ENCODE results near the gene WWOX. TPM values are rescaled to one million over a fixed set of nuclear protein-coding genes. Genes with fewer than 3 reads are reported as not detected.

The WWOX gene
- total and polyA plus RNA-seq, 2 of the 4 experiments (the other 2 are of a cell fraction), result 2.7 to 5.4 TPM

DNA sequence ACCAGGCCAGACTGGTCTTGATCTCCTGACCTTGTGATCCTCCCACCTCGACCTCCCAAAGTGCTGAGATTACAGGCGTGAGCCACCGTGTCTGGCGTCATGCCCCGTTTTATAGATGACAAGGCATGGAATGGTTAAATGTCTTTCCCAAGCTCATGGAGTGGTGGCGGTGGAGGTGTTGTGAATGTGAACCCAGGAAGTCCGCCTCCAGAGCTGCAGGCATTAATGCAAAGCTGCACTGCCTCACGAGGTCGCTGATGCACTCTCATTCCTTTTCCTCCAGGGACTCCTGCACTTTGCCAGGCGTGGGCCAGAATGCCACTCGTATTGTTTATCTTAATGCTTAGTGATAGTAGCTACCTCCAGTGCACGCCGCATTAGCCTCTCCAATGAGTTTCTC, 149.6 kb downstream of the WWOX start:
- POLR2A ChIA-PET (ENCODE audit: unreplicated experiment), result no interaction called here
- H3K18ac ChIP-seq (ENCODE audit: low read depth, low read length), result no peak overlapping the region
- CTCF ChIA-PET, result no interaction called here
- intact Hi-C loops (cut with micrococcal nuclease) (no loop called here), dilution Hi-C loops (cut with HindIII; ENCODE audit: low sequenced_read_pairs, unreplicated experiment) (no loop called here), in situ Hi-C loops (cut with MboI; ENCODE audit: low sequenced_read_pairs) (no loop called here)
- H3K9me1 ChIP-seq (ENCODE audit: insufficient read depth, low read length), result no peaks in the 10 kb centered on the region
- H2AFZ ChIP-seq (replicated peaks; ENCODE audit: low read length, poor library complexity), result no peak overlapping the region
- H3K4me3 ChIP-seq (ENCODE audit: insufficient read depth, low read depth, low read length), result no peak overlapping the region
- H3K36me3 ChIP-seq (ENCODE audit: control insufficient read depth, insufficient read depth, low read length), result no peaks in the 10 kb centered on the region
- no peaks in the 10 kb centered on the region for H3K4me1 ChIP-seq (ENCODE audit: control insufficient read depth, insufficient read depth, low read length)
- no peak overlapping the region for H2BK5ac ChIP-seq (ENCODE audit: low read depth, low read length, poor library complexity, severe bottlenecking)
- H2BK20ac ChIP-seq (ENCODE audit: low read depth, low read length), result no peak overlapping the region
- WGBS, 2 experiments (ENCODE audit: extremely low coverage in 2 of 2, insufficient read length in 1 of 2), result no CpG with 5 or more reads among the region's 13 CpGs
- no peak overlapping the region for H3K56ac ChIP-seq (ENCODE audit: extremely low read depth, insufficient read depth, low read length)
- no peak overlapping the region for H2BK15ac ChIP-seq (ENCODE audit: low read depth, low read length)
- no peaks in the 10 kb centered on the region for H3K27me3 ChIP-seq (ENCODE audit: control insufficient read depth, insufficient read depth, low read length)
- H2BK120ac ChIP-seq (ENCODE audit: low read depth, low read length), result no peak overlapping the region
- H4K91ac ChIP-seq (ENCODE audit: insufficient read depth, low read depth, low read length), result no peak overlapping the region
- no peak overlapping the region for H2AK5ac ChIP-seq (ENCODE audit: low read depth, low read length)
- no peak overlapping the region for H3K14ac ChIP-seq (replicated peaks; ENCODE audit: low read depth, low read length)
- no peak overlapping the region for H3K9ac ChIP-seq (ENCODE audit: low read depth, low read length)
- ATAC-seq (ENCODE audit: low read depth), result no peak
- DNase-seq, result no peak
- BruUV-seq (replicated peaks), result no TSS peak
- H4K8ac ChIP-seq (ENCODE audit: low read depth in 2 of 2, low read length in 2 of 2), result no peak overlapping the region
- H3K23ac ChIP-seq (ENCODE audit: low read depth, low read length), result no peak overlapping the region
- no peak overlapping the region for H2AK9ac ChIP-seq (replicated peaks; ENCODE audit: low read depth, low read length, poor library complexity)
- TF ChIP-seq, protein P1, sequence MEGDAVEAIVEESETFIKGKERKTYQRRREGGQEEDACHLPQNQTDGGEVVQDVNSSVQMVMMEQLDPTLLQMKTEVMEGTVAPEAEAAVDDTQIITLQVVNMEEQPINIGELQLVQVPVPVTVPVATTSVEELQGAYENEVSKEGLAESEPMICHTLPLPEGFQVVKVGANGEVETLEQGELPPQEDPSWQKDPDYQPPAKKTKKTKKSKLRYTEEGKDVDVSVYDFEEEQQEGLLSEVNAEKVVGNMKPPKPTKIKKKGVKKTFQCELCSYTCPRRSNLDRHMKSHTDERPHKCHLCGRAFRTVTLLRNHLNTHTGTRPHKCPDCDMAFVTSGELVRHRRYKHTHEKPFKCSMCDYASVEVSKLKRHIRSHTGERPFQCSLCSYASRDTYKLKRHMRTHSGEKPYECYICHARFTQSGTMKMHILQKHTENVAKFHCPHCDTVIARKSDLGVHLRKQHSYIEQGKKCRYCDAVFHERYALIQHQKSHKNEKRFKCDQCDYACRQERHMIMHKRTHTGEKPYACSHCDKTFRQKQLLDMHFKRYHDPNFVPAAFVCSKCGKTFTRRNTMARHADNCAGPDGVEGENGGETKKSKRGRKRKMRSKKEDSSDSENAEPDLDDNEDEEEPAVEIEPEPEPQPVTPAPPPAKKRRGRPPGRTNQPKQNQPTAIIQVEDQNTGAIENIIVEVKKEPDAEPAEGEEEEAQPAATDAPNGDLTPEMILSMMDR (conservative IDR thresholded peaks at IDR 0.05; ENCODE audit: low read depth, low read length), result no peak
- TF ChIP-seq FOS (IDR thresholded peaks at IDR 0.05; ENCODE audit: low read depth, low read length), result no peak
- TF ChIP-seq RAD21 (IDR thresholded peaks at IDR 0.05; ENCODE audit: low read length), result no peak
- TF ChIP-seq POLR2A (IDR thresholded peaks at IDR 0.05; ENCODE audit: low read depth, low read length), result no peak
- no peak for TF ChIP-seq CHD1 (IDR thresholded peaks at IDR 0.05; ENCODE audit: low read depth, low read length)
- no peak for TF ChIP-seq SMC3 (IDR thresholded peaks at IDR 0.05; ENCODE audit: low read depth, low read length)
- no peak for TF ChIP-seq RCOR1 (IDR thresholded peaks at IDR 0.05; ENCODE audit: insufficient replicate concordance, low read length)
- TF ChIP-seq MAFK (IDR thresholded peaks at IDR 0.05; ENCODE audit: low read depth, low read length), result no peak
- TF ChIP-seq NFE2L2 (IDR thresholded peaks at IDR 0.05; ENCODE audit: low read depth, low read length), result no peak
- 0 out of 2 replicates have a peak, but pooled peaks cover 2% of the 10 kb centered on the region for H3K9me3 ChIP-seq (ENCODE audit: control insufficient read depth, insufficient read depth, low read length)
- no peak overlapping the region for H3K4ac ChIP-seq (ENCODE audit: low read depth, low read length)
- no peaks in the 10 kb centered on the region for H4K20me1 ChIP-seq (ENCODE audit: insufficient read depth, low read length)
- H4K5ac ChIP-seq (ENCODE audit: low read depth, low read length), result no peak overlapping the region
- no peak overlapping the region for H3K4me2 ChIP-seq (ENCODE audit: low read depth, low read length)
- no peak overlapping the region for H3K27ac ChIP-seq (ENCODE audit: insufficient read depth, low read length)
- no peaks in the 10 kb centered on the region for H3K79me1 ChIP-seq (ENCODE audit: low read depth in 1 of 2, low read length in 2 of 2)
